Left colon (tissue), 2 donors: ENCODE measurements around the gene FCGBP. TPM values are rescaled to one million over a fixed set of nuclear protein-coding genes. Genes with fewer than 3 reads are reported as not detected.

Source experiments
- total RNA-seq, 2 donors: library from RNA; stranded (reverse); fragmentation: NEBNext Ultra II Directional; extraction: Animal tissue kit (Norgen Biotek cat#: 25700); gene quantifications; one replicate each; pipeline ENCODE4 v1.2.1, GENCODE V29; 2021
- donor health status: DM: no; HTN: no; CAD: no.
- donor health status: DM: yes; HTN: yes; CAD: no.

Gene FCGBP
- total RNA-seq, 2 donors from 2014 or later, result 6,411 to 6,996 TPM

Other genes starting within 250 kb of the FCGBP start
- gene LGALS14, start 230.2 kb downstream of the FCGBP start, total RNA-seq, result not detected
- 1 to 10 TPM in 1 of 2 donors, not detected in 1; 1.8 TPM for gene CLC, start 196.6 kb downstream of the FCGBP start, total RNA-seq
- gene LEUTX, start 155.8 kb downstream of the FCGBP start, total RNA-seq, result not detected
- 10 to 100 TPM in 1 of 2 donors, 1 to 10 TPM in 1; 7.6 to 16.3 TPM for gene DYRK1B, start 100.5 kb downstream of the FCGBP start, total RNA-seq
- gene FBL, start 88.3 kb downstream of the FCGBP start, total RNA-seq, result 100 to 1,000 TPM; 128 to 166 TPM
- 10 to 100 TPM; 71.7 to 83.1 TPM for gene PSMC4, start 36.5 kb upstream of the FCGBP start, total RNA-seq
- 1 to 10 TPM; 2.0 to 3.0 TPM for gene ZNF546, start 62.4 kb upstream of the FCGBP start, total RNA-seq
- gene ZNF780B, start 121.6 kb upstream of the FCGBP start, total RNA-seq, result 10 to 100 TPM; 19.0 to 23.2 TPM
- 10 to 100 TPM; 11.7 to 12.8 TPM for gene ZNF780A, start 156.3 kb upstream of the FCGBP start, total RNA-seq